Stimulated activated CD4-positive, alpha-beta T cell treated with anti-CD3 and anti-CD28 coated beads, Interleukin-1b, Interleukin-23, amount 100 ng/mL, for 48 hours (primary cell): Measurements from ENCODE around the gene PDE8A.

ENCODE experiments used
- DNase-seq: peaks from one replicate; pipeline ENCODE4 v3.0.0-alpha.2; 2020

The PDE8A gene, protein sequence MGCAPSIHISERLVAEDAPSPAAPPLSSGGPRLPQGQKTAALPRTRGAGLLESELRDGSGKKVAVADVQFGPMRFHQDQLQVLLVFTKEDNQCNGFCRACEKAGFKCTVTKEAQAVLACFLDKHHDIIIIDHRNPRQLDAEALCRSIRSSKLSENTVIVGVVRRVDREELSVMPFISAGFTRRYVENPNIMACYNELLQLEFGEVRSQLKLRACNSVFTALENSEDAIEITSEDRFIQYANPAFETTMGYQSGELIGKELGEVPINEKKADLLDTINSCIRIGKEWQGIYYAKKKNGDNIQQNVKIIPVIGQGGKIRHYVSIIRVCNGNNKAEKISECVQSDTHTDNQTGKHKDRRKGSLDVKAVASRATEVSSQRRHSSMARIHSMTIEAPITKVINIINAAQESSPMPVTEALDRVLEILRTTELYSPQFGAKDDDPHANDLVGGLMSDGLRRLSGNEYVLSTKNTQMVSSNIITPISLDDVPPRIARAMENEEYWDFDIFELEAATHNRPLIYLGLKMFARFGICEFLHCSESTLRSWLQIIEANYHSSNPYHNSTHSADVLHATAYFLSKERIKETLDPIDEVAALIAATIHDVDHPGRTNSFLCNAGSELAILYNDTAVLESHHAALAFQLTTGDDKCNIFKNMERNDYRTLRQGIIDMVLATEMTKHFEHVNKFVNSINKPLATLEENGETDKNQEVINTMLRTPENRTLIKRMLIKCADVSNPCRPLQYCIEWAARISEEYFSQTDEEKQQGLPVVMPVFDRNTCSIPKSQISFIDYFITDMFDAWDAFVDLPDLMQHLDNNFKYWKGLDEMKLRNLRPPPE

DNA sequence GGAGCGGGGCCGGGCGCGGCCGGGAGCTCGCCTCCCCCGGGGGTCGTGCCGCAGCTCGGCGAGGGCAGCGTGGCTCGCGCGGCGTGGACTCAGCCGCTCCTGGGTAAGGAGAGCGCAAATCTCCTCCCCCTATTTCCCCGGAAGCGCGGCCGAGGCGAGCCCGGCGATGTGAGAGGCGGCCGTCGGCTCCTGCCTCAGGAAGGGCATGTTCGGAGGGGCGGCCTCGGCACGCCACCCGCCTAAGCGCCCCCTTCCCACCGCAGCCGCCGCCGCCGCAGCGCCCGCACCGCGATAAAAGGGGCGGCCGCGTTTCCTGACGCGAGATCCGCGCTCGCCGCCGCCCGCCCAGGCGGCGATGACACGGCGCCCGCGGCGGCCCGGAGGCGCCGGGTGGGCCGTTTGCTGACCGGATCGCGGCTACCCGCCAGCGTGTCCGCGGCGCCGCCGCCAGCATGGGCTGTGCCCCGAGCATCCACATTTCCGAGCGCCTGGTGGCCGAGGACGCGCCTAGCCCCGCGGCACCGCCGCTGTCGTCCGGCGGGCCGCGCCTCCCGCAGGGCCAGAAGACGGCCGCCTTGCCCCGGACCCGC, at the start of gene PDE8A:
Gene PDE8A (plus strand): TSS at position 146 of the 590 bp plus-strand sequence. CDS start 307 bp downstream, at position 453.
- DNase-seq = peak; percentile 37

DNA sequence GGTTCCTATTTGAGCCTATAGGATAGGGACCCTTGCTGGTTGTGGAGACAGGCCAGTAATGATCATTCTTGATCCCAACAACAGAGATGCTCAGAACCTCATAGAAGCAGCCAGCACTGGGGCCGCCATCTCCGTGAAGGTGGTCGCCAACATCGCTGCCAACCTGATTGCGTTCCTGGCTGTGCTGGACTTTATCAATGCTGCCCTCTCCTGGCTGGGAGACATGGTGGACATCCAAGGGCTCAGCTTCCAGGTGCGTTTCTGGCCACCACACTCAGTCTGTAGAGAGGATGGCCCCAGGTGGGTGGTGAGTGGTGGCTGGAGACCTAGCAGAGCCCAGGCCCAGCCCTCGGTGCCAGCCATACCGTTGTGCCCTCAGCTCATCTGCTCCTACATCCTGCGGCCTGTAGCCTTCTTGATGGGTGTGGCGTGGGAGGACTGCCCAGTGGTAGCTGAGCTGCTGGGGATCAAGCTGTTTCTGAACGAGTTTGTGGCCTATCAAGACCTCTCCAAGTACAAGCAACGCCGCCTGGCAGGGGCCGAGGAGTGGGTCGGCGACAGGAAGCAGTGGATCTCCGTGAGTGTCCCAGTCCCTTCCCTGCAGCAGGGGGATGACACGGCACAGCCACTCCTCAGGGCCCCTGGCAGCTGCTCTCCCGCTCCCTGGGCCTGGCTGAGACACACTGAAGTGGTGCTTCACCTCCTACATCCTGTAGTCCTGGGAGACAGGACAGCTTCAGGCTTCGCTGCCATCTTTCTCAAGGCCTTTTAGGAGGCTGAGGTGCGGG, 46.5 kb upstream of the PDE8A start:
- DNase-seq = no peak

DNA sequence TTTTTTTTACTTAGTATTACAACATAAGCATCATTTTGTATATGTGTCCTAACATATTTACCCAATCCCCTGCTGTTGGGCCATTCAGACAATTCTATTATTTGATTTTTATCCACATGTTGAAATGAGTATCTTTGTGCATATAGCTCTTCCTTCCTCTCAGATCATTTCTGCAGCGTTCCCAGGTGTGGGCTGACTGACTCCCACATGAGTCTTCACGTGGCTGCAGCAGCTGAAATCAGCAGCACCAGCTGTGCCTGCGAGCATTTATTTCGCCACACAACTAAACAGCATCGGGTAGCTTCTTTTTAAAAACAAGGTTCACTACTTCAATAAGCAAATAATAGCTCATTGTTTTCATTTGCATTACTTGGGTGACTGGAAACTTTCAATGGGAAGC, 44.5 kb upstream of the PDE8A start:
- no peak for DNase-seq

DNA sequence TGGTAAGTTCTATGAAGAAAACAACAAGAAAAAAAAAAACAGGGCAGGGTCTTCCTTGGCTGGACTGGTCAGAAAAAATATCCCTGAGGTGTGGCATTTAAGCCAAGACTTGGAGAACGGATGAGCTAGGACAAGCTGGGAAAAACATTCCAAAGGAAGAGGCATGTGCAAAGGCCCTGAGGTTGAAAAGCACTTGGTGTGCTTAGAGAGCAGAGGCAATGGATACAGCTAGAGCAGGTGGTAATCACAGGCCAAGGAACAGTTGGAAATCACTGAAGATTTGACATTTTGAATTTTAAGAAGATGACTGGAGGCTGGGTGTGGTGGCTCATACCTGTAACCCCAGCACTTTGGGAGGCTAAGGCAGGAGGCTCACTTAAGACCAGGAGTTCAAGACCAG, 42.9 kb upstream of the PDE8A start:
- DNase-seq = no peak

DNA sequence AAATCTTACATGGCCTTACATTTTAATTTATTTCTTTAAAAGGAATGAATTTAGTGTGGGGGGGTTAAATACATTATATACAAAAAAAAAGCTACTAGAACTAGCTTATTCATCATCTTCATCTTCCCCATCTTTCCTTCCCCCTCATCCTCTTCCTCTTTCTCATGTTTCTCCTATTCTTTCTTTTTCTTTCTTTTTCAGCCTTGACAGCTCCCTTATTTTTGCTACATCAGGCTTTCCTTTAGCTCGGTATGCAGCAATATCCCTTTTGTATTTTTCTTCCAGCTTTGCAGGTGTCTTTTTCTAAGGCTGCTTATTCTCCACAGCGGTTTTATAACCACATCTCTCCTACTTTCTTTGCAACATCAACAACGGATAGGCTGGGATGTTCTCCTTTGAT, 41.3 kb upstream of the PDE8A start:
- no peak for DNase-seq

DNA sequence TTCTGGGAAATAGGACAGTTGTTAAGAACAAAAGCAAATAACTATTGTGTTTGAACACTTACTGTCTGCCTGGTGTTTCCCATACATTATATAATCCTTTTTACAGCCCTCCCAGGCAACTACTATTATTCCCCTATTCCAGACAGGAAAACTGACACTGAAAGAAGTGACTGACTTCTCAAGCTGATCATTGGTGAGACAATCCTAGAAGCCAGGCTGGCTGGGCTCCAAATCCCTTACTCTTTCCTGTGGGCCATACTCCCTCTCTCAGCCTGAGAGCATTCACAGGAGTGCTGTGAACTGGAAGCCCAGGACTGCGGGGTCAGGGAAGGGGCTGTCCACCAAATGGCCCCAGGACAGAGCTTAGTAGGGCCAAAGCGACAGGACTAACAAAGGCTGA, 39.2 kb upstream of the PDE8A start:
- no peak for DNase-seq

DNA sequence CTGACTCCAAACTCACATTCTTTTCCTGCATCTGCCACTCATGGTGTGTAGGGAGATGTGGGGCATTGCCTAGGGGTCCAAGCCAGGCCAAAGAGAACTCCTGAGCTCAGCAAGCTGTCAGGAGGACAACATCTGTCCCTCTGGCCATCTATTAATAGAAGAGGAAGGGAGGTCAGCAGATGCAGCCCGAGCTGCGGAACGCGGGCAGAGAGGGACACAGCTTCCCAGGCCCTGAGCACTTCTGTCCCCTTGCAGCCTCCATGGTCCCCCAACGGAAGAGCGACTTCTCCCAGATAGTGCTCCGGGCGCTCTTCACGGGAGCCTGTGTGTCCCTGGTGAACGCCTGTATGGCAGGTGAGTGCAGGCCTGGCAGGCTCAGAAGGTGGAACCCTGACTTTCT, 37.3 kb upstream of the PDE8A start:
- DNase-seq = no peak

DNA sequence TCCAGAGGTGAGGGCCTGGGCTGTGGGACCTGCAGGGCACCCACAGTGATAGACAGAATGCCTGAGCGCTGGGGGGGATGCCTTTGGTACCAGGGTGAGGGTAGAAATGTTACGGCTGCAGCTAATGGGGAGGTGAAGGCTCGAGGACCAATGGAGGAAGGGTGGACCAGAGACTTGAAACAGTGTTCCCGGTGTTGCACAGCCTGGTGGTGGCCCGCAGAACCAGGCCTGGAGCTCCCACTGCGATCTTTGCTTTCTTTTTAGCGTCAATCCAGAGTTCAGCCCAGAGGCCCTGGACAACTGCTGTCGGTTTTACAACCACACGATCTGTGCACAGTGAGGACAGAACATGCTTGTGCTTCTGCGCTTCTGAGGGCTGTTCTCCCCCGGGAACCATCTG, 36.8 kb upstream of the PDE8A start:
- DNase-seq = no peak

DNA sequence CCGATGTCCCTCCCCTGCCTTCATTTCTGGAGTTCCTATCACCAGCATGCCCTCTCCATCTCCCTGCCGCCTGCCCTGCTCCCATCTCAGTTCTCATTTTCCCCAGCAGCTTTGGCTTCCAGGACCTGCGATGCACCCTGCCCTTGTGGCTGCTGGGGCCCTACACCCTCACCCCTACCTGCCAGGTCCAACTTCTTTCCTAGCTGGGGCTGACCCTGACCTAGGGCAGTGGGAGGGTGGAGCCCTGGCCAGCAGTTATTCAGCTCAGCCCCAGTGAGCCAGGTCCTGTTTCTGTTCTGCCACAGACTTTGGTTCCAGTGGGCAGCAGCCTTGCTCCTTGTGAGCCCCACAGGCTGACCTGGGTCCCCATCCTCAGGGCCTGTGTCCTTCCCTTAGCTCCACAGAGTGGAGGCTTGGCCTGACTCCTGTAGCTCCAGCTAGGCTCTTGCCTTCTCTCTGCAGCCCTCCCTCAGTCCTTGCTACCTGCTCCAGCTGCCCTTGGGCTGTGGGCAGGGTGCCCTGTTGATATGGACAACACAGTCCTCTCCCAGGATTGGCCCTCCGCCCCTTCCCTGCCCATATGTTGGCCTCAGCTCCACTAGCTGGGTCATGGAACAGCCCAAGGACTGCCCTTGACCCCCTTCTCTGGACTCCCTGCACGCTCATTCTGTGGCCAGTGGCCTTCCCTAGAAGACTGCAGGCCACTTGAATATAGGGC, 34.7 kb upstream of the PDE8A start:
- no peak for DNase-seq

DNA sequence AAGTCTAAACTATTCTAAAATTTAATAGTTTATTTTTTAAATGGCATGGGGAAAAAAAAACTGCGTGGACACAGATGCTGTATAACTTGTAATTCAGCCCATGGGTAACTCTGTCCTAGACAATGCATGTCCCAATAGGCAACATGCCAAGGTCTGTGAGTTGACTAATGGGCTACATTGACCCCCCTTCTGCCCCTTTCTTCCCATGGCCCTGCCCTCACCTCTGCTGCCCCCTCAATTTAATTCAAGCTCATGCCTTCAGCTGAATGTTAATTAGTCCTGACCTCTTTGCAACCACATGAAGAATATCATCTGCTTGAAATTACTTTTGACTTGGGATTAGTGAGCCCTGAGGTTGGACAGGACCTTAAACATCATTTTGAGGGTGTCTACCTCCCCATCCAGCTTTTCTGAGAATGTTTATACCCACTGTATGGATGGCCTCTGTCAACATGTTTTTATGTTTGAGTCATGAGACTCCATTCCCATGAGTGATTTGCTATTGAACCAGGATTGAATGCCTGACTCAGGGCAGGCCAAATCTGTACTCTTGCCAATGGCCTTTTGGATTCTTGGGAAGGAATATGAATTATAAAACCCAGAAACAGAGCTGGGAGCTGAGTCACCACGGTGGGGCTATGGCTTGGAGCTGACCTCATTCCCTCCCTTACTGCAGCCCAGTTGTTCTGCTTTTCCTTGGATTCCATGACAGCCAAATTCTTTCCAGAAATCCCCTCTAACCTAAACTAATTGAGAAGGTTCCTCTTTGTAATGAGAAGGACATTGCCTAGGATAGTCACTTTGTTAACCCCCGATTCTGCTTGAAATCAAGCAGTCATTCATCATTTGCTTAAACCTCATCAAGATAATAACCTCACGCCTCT, 33.5 kb upstream of the PDE8A start:
- no peak for DNase-seq

DNA sequence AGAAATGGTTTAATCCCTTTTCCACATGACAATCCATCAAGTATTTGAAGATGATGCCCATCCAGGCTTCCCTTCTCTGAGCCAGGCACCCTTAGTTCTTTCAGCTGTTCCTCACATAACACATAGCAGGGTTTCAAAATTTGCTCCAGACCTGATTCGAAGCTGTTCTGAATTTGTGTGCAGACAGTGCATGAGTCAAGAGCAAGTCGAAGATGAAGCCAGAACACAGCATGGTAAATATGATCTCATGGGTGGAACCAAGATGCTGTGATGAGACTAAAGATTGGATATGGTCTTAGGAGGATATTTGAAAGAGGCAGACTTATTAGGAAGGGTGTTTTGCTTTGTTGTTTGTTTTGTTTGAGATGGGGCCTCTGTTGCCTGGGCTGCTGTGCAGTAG, 32.6 kb upstream of the PDE8A start:
- DNase-seq = no peak

DNA sequence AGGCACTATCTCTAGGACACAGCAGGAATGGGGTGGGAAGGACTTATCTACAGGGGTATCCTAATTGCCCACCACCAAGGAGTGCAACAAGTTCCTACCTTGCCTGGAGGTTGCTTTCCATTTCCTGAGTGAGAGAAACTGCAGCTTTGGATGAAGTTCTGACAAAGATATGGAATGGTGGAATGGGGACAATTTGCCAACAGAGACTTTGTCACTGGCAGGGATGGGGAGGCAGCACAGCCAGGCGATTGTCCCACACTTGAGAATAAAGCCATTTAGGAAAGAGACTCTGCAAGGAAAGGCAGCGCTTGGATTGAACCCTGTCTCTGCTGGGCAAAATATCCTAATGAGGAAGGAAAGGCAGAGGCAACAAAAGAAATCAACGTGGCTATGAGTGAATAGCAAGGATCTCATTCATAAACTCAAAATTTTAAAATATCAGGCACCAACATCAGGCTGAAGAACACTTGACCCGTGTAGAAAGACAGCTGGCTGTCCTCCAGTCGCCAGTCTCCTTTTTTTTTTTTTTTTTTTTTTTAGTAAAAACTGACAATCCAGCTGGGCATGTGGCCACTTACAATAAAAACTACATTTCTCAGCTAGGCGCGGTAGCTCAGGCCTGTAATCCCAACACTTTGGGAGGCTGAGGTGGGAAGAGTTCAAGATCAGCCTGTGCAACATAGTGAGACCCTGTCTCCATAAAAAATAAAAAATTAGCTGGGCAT, 31.6 kb upstream of the PDE8A start:
- no peak for DNase-seq

DNA sequence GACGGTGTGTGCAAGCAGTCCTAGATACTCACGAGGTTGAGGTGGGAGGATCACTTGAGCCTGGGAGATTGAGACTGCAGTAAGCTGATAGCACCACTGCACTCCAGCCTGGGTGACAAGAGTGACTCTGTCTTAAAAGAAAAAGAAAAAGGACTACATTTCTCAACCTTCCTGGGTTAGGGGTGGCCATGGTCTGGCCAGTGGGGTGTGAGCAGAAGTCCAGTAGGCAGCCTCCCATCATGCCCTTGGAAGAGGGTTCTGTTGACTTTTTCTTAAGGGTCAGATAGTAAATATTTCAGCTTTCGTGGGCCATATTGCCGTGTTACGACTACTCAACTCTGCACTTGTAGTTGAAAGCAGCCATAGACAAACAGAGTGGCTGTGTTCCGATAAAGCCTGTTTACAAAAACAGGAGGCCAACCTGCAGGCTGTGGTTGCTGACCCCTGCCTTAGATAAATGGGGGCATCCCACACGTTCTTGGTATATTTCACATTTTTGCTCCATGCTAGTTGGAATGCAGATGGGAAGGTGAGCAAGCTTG, 31.0 kb upstream of the PDE8A start:
- DNase-seq = no peak

DNA sequence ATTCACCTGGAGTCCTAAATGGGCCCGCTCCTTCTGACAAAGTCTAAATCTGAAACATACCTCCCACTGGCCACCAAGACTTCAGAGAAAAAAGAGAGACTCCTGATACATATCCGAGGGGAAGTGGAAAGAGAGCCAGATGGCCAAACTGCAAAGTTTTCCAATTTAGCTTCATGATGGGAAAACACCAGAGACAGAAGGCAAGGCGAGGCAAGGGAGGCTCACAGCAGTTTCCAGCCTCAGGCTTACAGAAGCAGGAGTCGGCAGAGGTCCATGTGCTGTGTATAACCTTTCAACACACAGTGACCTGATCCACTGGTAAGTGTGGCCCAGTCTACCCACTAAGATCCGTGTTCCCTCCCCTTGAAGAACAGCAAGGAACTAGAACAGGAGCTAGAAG, 29.9 kb upstream of the PDE8A start:
- DNase-seq = no peak

DNA sequence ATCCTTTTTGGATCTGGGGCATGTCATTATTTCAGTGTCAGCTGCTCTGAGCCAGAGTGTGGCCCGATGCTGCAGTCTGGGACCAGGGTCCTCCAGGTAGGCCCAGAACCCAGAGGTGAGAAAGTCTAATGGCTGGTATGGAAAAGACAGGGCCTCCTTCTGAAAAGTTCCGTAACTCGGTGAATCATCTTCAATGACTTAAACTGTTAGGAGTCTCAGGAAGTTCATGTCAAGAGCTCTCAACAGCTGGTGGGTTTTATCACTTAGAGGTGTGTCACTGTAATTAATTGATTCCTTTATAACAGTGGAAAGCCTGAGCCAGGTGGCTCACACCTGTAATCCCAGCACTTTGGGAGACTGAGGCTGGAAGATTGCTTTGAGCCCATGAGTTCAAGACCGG, 28.5 kb upstream of the PDE8A start:
- no peak for DNase-seq

DNA sequence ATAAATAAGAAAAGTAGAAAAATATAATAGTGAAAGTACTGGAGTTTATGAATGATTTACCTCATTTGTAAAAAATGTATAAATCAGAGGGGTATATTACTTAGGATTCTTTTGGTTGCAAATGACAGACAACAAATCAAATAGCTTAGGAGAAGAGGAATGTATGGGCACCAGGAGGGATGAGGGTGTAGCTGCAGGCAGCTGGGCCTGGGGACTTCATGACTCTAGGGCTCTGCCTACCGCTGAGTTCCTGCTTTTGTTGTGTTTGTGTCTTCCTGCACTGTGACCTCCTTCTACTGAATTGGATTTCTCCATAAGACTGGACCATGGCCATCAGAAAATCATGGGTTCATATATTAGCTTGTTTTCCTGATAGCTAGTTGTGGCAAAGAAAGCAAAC, 27.9 kb upstream of the PDE8A start:
- no peak for DNase-seq

DNA sequence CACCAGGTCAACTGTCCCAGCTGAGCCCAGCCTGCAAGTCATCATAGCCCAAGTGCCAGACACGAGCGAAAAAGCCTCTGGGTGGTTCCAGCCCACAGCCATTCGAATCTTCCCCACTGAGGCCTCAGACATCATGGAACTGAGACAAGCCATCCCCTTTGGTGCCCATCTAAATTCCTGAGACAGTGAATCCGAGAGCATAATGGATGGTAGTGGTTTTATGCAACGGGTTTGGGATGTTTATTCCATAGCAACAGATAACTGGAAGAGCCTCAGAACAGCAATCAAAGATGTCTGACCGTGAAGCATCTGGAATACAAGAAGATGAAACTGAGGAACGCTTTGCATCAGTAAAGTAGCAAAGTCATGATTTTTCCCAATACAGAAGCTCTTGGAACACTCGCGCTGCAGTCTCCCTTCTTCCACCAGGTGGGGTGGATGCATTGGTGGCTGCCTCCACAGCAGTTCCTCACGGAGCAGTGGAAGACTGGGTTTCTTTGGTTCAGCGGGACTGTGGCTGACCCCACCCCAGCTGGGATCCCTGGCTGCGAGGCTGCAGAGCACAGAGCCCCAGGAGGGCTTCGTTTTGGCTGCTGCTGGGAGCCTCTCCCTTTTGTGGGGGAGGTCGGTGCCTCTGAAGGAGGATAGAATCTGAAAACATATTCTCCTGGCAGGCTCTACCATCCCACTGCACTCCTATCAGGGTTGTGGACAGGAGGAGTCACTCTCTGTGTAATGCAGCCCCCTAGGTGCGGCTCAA, 26.4 kb upstream of the PDE8A start:
- peak; percentile 19 for DNase-seq

DNA sequence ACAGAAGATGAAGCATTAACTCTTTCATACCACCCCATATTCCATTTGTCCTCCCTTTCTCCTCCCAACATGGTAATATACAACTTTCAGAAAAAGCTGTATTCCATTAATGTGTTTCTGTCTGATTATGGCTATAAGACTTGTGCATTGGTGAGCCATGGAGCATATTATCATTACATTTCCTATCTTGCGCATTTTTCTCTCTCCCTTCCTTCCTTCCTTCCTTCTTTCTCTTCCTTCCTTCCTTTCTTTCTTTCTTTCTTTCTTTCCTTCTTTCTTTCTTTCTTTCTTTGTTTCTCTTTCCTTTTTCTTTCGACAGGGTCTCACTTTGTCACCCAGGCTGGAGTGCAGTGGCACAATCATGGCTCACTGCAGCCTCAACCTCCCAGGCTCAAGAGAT, 25.5 kb upstream of the PDE8A start:
- DNase-seq = no peak

DNA sequence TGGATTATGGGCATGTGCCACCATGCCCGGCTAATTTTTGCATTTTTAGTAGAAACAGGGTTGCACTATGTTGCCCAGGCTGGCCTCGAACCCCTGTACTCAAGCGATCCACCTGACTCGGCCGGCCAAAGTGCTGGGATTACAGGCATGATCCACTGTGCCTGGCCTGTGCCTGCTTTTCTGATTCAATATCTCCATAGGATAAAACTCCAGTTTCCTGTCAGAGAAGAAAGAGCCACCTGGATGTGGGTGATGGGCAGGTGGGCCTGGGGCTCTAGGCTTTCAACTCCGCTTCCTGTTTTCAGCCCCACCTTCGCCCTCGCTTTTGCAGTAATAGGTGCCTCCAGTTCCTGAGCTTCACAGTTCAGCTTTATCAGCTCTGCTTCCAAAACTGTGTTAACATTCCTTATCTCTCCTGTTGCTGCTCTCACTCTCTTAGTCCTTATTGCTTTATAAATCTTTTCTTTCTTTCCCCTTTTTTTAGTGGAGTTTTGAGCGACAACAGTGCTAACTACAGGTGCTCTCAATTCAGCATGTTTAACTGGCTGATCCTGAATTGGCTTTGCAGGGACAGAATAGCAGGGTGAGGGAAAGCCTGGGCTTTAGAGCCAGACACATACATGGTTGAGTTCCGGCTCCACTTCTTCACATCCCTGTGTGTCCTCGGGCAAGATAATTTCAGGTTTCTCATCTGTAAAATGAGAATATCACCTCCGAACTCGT, 21.1 kb upstream of the PDE8A start:
- no peak for DNase-seq
